Upper lobe of left lung (tissue), 6 donors: ENCODE results near the gene ZNF282. TPM values are rescaled to one million over a fixed set of nuclear protein-coding genes. Genes with fewer than 3 reads are reported as not detected.

Source experiments
- ATAC-seq, 2 donors: fragments of 200-7000 bp; cut with Tn5 transposase; one replicate each; pipeline ENCODE4 v1.9.1; 2022; ENCODE audit warnings: mild to moderate bottlenecking in 2 of 2, moderate library complexity in 2 of 2; ENCODE audit not compliant: low FRiP score in 2 of 2
- DNase-seq, 2 donors: peaks; one replicate each; pipeline ENCODE4 v3.0.0-alpha.2; 2019 to 2020
- H3K27ac ChIP-seq, 4 donors: fragments of 200-600 bp; sonication (generic); one replicate each; pipeline ENCODE4 v1.5.1; 2016 to 2019
- H3K27me3 ChIP-seq, 4 donors: fragments of 200-600 bp; sonication (generic); one replicate each; pipeline ENCODE4 v1.5.1; 2017 to 2019
- H3K36me3 ChIP-seq, 4 donors: fragments of 200-600 bp; sonication (generic); one replicate each; pipeline ENCODE4 v1.5.1; 2016 to 2019
- H3K4me1 ChIP-seq, 4 donors: fragments of 200-600 bp; sonication (generic); one replicate each; pipeline ENCODE4 v1.5.1; 2018 to 2019
- H3K4me3 ChIP-seq, 4 donors: fragments of 200-600 bp; sonication (generic); one replicate each; pipeline ENCODE4 v1.5.1; 2017 to 2019; ENCODE audit warnings: mild to moderate bottlenecking in 2 of 4, moderate library complexity in 1 of 4
- H3K9me3 ChIP-seq, 4 donors: fragments of 200-600 bp; sonication (generic); one replicate each; pipeline ENCODE4 v1.5.1; 2018 to 2019
- EP300 ChIP-seq, 4 donors: sonication (generic); formaldehyde crosslinking; IDR thresholded peaks; one replicate each; pipeline ENCODE4 v1.5.1; 2017; ENCODE audit warnings: antibody characterized with exemption in 4 of 4, control low read depth in 2 of 4
- POLR2A ChIP-seq, 4 donors: fragments of 450-650 bp; IDR thresholded peaks; one replicate each; pipeline ENCODE4 v1.5.1; 2016 to 2017; ENCODE audit warnings: antibody characterized with exemption in 4 of 4, mild to moderate bottlenecking in 2 of 4
- POLR2AphosphoS5 ChIP-seq, 2 donors: sonication (generic); formaldehyde crosslinking; IDR thresholded peaks; one replicate each; pipeline ENCODE4 v1.5.1; 2017; ENCODE audit warnings: antibody characterized with exemption in 2 of 2
- WGBS, 2 donors: methylation state at CpG; one replicate each; pipeline ENCODE4 v1.1.5; 2017 to 2018; 5-methylcytosine and 5-hydroxymethylcytosine counted together
- total RNA-seq, 6 donors: library from RNA; depleted of rRNA in 4 of 6; stranded (reverse); fragments of >200 nt in 4 of 6; gene quantifications; one replicate each; pipeline versions ENCODE4 v1.1.0 to v1.2.1, GENCODE V29; 2016 to 2021
- TF ChIP-seq, protein P1 (sequence below), 6 experiments: fragments of 450-650 bp in 4 of 6; fragments of 200-600 bp in 2 of 6; sonication (generic) in 2 of 6; IDR thresholded peaks; one replicate each; pipeline ENCODE4 v1.5.1; 2016 to 2019; ENCODE audit warnings: antibody characterized with exemption in 6 of 6
- donor health status: DM: no; HTN: no; CAD: no; lungs with moderate emphysema.
- donor health status: DM: no; HTN: yes; CAD: no; lungs with severe emphysema.

ZNF282 gene
- total RNA-seq, 6 donors from 2014 or later = 20.7 to 35.6 (median 26.7) TPM

DNA sequence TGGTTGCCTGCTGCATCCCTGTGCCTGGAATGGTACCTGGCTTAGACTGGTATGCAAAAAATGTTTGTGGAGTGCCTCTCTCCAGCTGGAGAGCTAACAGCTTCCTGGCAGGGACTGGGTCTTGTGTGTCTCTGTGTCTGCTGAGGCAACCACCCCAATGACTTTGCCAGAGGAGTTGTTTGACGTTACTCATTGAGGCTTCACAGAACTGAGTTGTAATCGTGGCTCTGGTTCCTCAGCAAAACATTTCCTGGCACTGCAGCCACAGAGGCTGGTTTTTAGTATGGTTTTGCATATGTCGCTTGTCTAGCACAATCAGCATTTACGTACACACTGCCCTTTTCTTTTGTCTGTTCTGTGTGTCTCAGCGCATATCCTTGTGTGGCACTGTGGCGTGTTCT lies 7.5 kb downstream of the ZNF282 start:
- peaks cover 0 to 17% (median 6%) of the 10 kb centered on the region in 4 donors for H3K4me1 ChIP-seq
- H3K27me3 ChIP-seq = no peaks in the 10 kb centered on the region
- H3K9me3 ChIP-seq = no peaks in the 10 kb centered on the region
- WGBS, 2 donors = 87 to 90% methylated on average over 6 of the region's 6 CpGs
- H3K27ac ChIP-seq = peak overlapping the region in 3 of 4 donors; percentile 2 to 48 (median 40)
- H3K4me3 ChIP-seq = no peak overlapping the region
- DNase-seq (peak in 1 of 2 donors; percentile 73), ATAC-seq (peak; percentile 38 to 78)
- TF ChIP-seq POLR2A (IDR thresholded peaks at IDR 0.05) (peak in 1 of 4 donors; percentile 7), POLR2AphosphoS5 (IDR thresholded peaks at IDR 0.05) (peak in 1 of 2 donors; percentile 49), EP300 (IDR thresholded peaks at IDR 0.05) (no peak)
- TF ChIP-seq, protein P1, sequence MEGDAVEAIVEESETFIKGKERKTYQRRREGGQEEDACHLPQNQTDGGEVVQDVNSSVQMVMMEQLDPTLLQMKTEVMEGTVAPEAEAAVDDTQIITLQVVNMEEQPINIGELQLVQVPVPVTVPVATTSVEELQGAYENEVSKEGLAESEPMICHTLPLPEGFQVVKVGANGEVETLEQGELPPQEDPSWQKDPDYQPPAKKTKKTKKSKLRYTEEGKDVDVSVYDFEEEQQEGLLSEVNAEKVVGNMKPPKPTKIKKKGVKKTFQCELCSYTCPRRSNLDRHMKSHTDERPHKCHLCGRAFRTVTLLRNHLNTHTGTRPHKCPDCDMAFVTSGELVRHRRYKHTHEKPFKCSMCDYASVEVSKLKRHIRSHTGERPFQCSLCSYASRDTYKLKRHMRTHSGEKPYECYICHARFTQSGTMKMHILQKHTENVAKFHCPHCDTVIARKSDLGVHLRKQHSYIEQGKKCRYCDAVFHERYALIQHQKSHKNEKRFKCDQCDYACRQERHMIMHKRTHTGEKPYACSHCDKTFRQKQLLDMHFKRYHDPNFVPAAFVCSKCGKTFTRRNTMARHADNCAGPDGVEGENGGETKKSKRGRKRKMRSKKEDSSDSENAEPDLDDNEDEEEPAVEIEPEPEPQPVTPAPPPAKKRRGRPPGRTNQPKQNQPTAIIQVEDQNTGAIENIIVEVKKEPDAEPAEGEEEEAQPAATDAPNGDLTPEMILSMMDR (IDR thresholded peaks at IDR 0.05) = no peak
- peaks cover 27 to 88% (median 65%) of the 10 kb centered on the region in 4 donors for H3K36me3 ChIP-seq

DNA sequence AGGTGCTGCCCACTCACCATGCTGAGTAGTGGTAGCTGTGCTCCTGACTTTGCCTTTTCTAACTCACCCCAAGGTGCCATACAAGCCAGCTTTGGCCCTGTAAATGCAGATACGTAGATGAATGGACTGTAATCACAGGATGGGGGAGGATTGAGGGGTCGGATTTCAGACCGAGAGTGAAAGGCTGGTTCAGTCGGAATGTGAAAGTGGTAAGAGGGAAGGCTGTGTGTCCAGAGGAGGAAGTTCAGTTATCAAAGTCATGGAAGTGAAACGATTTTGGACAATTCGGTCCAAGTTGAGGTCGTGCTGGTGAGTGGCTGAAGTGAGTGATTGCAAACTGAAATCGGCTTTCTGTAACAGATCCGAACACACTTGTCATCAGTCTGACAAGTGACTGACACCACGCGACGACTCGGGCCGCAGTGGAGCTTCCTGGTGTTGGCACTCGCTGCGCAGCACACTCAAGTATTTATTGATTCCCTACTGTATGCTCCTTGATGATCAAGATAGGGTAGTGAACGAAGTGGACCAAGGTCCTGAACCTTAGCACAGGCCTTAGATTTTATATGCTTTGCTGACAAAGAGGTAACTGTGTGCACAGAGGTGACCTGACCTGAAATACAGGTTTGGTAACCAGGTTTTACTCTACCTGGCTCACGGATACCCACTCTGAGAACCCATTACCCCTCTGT lies 10.5 kb downstream of the ZNF282 start:
- Histone ChIP-seq H3K27me3 (no peaks in the 10 kb centered on the region), H3K4me3 (no peak overlapping the region), H3K4me1 (peaks cover 0 to 14% (median 6%) of the 10 kb centered on the region in 4 donors), H3K27ac (peak overlapping the region in 1 of 4 donors; percentile 7), H3K36me3 (peaks cover 21 to 88% (median 66%) of the 10 kb centered on the region in 4 donors), H3K9me3 (no peaks in the 10 kb centered on the region)
- ATAC-seq = no peak
- 72 to 82% methylated on average over 18 of the region's 18 CpGs for WGBS, 2 donors
- TF ChIP-seq POLR2A (IDR thresholded peaks at IDR 0.05) (no peak), EP300 (IDR thresholded peaks at IDR 0.05) (no peak), POLR2AphosphoS5 (IDR thresholded peaks at IDR 0.05) (no peak)
- TF ChIP-seq, protein P1 (IDR thresholded peaks at IDR 0.05) = no peak
- peak in 1 of 2 donors; percentile 66 for DNase-seq

DNA sequence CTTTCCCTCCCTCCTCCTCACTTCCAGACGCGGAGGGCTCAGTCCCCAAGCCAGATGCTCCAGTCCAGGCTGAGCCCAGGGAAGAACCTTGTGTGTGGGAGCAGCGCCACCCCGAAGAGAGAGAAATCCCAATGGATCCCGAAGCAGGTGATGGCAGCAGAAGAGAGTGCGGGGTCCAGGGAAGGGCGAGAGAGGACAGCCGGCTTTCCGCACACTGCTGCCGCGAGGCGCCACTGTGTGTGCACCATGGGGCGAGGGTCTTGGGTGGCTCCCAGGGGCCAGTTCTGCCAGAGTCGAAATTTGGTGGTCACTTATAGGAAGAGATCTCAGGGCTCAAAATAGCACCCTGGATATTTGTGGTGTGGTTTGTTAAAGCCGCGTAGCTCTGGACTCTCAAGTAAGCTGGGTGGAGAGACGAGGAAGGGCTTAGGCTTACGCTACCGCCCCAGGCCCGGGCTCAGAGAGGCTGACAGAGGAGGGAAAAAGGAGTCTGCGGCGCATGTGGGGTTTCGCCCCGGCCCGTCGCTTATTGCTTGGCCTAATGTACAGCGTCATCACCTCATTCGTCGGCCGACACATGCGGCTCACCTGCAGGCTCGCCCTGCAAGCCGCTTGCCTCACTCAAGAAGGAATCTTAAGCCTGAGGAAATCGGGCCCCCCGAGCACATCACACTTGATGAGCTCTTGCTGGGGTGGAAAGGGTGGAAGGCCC lies 12.1 kb downstream of the ZNF282 start:
- no peaks in the 10 kb centered on the region for H3K9me3 ChIP-seq
- DNase-seq = peak in 1 of 2 donors; percentile 54
- peaks cover 20 to 88% (median 69%) of the 10 kb centered on the region in 4 donors for H3K36me3 ChIP-seq
- WGBS, 2 donors = 88 to 91% methylated on average over 29 to 35 of the region's 35 CpGs
- no peak overlapping the region for H3K4me3 ChIP-seq
- no peaks in the 10 kb centered on the region for H3K27me3 ChIP-seq
- TF ChIP-seq, protein P1 (IDR thresholded peaks at IDR 0.05) = no peak
- no peak for TF ChIP-seq POLR2AphosphoS5 (IDR thresholded peaks at IDR 0.05)
- peaks cover 0 to 11% (median 4%) of the 10 kb centered on the region in 4 donors for H3K4me1 ChIP-seq
- no peak overlapping the region for H3K27ac ChIP-seq
- no peak for ATAC-seq

DNA sequence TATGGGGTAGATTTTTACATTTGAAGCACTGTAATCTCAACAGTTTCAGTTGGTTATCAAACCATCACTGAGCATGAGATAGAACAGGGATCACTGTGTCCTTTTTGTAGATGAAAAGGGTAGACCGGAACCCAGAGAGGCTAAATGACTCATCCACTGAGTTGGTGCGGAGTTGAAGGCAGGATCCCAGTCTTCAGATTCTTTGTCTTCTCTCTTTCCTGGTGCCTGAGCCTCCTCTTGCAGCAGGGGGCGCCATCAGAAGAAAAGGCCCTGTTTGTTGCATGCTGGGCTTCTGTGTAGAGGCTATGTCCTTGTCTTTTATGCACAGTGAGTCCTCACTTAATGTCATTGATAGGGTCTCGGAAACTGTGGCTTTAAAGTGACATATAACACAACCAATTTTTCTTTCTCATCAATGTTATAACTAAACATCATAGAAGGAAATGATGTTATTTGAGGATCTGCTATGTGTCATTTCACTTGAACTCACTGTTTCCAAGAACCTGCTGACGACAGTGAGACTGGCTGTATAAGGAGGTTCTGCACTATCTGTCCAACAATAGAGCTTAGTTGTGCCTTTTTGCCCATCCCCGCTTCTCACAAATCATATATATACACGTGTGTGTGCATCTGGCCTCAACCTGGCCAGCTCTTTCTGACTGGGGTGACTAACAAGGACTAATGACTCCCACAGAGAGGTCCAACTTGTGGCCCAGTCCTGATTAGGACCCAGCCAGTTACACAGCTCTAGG lies 14.3 kb downstream of the ZNF282 start:
- DNase-seq (peak in 1 of 2 donors; percentile 31), ATAC-seq (peak in 1 of 2 donors; percentile 52)
- WGBS, 2 donors = 67 to 79% methylated on average over 7 of the region's 7 CpGs
- no peak overlapping the region for H3K27ac ChIP-seq
- no peaks in the 10 kb centered on the region for H3K4me1 ChIP-seq
- TF ChIP-seq, protein P1 (IDR thresholded peaks at IDR 0.05) = peak in 4 of 6 experiments; percentile 18 to 42 (median 30)
- no peak for TF ChIP-seq EP300 (IDR thresholded peaks at IDR 0.05)
- peaks cover 26 to 93% (median 81%) of the 10 kb centered on the region in 4 donors for H3K36me3 ChIP-seq
- H3K27me3 ChIP-seq = no peaks in the 10 kb centered on the region
- no peak overlapping the region for H3K4me3 ChIP-seq
- no peaks in the 10 kb centered on the region for H3K9me3 ChIP-seq
